ENCODE measurements around the gene RUSC1. TPM values are rescaled to one million over a fixed set of nuclear protein-coding genes. Genes with fewer than 3 reads are reported as not detected.

Gene RUSC1, protein sequence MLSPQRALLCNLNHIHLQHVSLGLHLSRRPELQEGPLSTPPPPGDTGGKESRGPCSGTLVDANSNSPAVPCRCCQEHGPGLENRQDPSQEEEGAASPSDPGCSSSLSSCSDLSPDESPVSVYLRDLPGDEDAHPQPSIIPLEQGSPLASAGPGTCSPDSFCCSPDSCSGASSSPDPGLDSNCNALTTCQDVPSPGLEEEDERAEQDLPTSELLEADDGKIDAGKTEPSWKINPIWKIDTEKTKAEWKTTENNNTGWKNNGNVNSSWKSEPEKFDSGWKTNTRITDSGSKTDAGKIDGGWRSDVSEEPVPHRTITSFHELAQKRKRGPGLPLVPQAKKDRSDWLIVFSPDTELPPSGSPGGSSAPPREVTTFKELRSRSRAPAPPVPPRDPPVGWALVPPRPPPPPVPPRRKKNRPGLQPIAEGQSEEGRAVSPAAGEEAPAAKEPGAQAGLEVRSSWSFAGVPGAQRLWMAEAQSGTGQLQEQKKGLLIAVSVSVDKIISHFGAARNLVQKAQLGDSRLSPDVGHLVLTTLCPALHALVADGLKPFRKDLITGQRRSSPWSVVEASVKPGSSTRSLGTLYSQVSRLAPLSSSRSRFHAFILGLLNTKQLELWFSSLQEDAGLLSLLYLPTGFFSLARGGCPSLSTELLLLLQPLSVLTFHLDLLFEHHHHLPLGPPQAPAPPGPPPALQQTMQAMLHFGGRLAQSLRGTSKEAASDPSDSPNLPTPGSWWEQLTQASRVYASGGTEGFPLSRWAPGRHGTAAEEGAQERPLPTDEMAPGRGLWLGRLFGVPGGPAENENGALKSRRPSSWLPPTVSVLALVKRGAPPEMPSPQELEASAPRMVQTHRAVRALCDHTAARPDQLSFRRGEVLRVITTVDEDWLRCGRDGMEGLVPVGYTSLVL
- 23.4 and 35.5 TPM in 2 replicates for total RNA-seq

DNA sequence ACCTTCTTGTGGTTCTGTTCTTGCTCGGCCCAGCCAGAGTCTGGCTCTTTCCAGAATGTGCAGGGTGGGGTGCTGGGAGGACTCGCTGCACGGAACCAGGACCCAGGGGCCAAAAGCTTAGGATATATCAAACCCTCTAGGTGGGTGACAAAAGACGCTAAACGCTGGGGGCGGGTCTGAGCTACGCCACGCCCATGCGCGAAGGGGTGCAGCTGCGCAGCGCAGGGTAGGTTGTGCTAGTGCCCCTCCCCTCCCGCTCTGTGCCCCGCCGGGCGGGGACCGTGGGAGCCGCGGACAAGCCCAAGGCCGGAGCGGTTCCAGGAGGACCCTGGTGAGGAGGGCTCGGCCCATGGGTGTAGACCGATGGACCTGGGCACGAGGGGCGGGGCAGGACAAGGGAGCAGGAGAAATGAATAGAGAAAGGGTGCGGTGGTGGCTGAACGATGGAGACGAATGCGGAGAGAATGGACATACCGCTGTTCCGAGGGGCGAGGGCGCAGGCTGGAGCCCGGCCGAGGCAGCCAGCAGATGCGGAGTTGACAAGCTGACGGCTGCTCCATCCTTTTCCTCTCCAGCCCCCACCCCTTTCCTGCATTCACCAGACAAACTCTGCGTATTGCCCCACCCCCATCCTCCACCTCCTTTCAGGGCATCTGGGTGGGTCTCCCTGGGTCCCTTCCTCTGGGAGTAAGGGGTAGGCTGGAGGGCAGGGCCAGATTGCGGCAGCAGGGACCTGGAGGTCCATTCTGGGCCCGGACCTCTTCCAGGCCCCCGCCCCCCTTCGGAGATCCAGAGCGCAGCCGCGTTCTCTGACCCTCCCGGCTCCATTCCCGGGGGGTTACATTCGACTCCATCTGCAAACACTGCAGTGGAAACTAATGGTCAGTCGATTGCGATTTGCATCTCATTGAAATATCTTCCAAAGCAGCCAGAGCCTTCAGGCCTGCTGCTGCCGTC is at the start of gene RUSC1:
Gene RUSC1 (plus strand): TSS at position 234 of the 957 bp plus-strand sequence. CDS start 880 bp downstream, outside the sequence.

DNA sequence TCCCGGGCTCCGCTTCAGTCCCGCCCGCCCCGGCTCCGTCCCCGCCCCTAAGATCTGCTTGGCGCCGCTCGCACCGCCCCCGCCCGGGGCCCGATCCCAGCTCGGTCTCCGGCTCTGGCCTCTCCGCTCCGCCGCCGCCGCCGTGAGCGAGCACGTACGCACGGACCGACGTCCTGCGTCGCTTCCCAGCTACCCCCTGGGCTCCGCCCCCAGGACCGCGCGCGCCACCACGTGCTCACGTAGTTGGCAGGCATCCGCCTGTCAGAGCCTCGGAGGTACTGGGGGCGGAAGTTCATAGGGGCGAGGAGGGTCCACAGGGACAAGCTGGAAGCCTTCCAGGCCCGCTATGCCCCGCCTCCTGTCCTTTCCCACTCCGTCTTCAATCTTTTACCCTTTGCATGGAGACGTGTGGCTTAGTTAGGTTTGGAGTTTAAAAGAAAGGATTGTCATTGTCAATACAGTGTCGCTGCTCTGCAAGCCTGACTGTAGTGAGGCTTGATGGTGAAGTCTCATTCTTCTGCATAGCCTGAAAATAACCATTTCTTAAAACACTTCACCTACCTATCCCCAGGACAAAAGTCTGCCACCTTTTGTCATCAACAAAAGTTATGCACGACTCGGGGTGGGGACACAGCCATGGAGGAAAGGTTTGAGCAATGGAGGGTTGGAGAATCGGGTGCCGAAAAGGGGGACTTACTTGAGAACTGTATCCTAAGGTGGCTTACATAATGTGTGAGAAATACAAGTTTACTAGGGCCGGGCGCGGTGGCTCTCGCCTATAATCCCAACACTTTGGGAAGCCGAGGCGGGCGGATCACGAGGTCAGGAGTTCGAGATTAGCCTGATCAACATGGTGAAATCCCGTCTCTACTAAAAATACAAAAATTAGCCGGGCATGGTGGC is 47.1 kb upstream of the RUSC1 start, which contains the start of gene CLK2:
Gene CLK2 (minus strand): TSS at position 162 of the 903 bp plus-strand sequence. CDS start 2,527 bp downstream, outside the sequence.

DNA sequence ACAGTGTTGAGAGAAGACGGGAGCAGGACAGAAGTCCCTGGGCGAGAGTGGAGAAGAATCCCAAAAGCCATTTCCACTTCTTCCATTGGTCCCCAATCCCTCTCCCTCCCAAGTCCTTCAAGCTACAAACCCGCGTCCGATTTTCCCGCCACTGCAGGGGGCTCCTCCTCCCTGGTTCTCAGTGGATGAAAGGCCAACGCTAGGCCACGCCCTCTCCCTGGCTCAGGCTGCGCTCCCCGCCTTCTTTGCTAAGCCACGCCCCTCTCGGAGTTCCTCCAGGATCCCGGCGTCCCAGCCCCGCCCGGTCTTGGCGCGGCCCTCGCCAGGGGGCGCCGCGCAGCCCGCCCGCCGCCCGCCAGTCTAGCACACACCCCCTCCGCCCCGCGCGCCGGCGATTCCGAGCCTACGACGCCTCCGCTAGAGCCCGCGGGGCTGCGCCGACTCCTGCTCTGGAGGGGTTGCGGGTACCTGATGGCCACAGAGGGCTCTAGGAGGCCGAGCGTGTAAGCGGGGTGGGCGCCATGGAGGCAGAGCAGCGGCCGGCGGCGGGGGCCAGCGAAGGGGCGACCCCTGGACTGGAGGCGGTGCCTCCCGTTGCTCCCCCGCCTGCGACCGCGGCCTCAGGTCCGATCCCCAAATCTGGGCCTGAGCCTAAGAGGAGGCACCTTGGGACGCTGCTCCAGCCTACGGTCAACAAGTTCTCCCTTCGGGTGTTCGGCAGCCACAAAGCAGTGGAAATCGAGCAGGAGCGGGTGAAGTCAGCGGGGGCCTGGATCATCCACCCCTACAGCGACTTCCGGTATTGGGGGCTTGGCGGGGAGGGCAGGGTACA is 43.4 kb upstream of the RUSC1 start, which contains the start of gene HCN3:
Gene HCN3 (plus strand): TSS at position 394 of the 832 bp plus-strand sequence. CDS start 128 bp downstream, at position 522.

DNA sequence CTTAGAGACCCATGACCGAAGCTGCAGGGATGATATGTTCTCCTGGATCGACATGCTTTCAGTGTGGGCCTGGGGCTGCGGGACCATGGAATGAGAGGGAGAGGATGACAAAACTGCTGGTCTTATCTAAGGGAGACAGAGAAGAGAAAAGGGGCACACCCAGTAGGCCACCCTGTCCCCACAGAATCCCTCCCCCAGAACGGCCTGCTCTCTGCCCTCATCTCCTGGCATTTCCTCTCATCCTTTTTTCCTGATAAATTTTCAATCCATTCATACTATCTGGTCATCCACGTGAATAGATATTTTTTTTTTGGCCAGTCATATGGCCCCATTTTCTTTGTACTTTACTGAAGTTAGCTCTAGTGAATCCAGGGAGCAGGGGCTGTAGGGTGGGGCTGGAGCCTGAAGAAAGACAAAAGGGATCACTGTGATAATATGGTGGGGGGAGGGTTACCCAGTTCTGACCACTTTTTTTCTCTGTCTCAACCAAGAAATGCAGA is 19.3 kb upstream of the RUSC1 start, which contains the start of gene PKLR:
Gene PKLR (minus strand): TSS at position 97 of the 500 bp plus-strand sequence. CDS start 43 bp downstream, at position 54.

DNA sequence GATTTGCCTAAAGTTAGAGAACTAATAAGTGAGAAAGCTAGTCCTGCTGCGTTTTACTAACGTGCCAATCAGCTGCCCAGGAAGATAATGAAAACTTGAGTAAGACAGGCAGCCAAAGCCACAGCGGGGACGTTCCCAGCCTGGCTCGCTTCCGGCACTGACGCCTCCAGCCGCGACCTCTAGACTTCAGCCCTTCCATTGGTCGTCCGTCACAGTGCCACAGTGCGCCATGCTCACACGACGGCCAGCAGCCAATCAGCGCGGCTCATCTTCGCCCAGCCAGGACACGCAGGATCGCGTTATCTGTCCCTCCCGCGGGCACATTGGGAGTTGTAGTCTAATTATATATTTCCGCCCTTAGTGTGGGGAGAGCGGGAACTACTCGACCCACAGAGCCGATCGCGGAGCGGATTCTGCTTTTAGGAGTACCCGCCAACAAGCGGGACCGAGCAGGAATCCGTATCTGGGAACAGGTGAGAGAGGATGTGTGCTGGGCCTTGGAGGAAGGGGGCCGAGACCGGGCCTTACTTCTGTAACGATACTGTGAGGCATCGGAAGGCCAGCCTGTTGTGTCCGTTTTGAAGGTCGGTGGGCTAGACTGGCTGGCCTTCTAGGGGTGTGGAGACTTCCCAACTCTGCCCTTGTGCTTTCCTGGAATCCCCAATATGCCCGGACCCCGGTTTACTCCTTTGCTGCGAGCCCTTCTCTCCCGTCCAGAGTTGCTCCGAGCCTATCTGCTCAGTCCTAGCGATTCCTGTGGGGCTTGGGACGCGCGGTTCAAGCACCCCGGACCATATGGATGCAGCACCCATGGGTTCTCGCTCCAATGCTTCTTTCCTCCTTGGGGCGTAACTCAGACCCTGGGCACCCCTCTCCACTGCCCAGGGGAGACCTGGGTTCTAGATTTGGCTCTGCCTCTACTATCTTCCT is 11.9 kb upstream of the RUSC1 start, which contains the start of gene FDPS:
Gene FDPS (plus strand): TSS at position 374 of the 930 bp plus-strand sequence. CDS start 924 bp downstream, outside the sequence.

Other genes with a start within 250 kb of the RUSC1 start
- 0.53 and 0.58 TPM in 2 replicates for gene EFNA3, start 242.1 kb upstream of the RUSC1 start, total RNA-seq
- not detected in 2 replicates for gene EFNA1, start 193.0 kb upstream of the RUSC1 start, total RNA-seq
- gene SLC50A1, start 185.0 kb upstream of the RUSC1 start, total RNA-seq, result 78.3 and 119 TPM in 2 replicates
- 218 and 219 TPM in 2 replicates for gene DPM3, start 180.4 kb upstream of the RUSC1 start, total RNA-seq
- gene KRTCAP2, start 147.6 kb upstream of the RUSC1 start, total RNA-seq, result 192 and 276 TPM in 2 replicates
- 3.7 and 5.8 TPM in 2 replicates for gene TRIM46, start 147.0 kb upstream of the RUSC1 start, total RNA-seq
- 19.0 and 21.3 TPM in 2 replicates for gene THBS3, start 113.0 kb upstream of the RUSC1 start, total RNA-seq
- gene MTX1, start 112.2 kb upstream of the RUSC1 start, total RNA-seq, result 105 and 129 TPM in 2 replicates
- 17.9 and 21.0 TPM in 2 replicates for gene ENTREP3, start 65.4 kb upstream of the RUSC1 start, total RNA-seq
- 92.3 and 114 TPM in 2 replicates for gene SCAMP3, start 58.5 kb upstream of the RUSC1 start, total RNA-seq
- 18.2 and 24.1 TPM in 2 replicates for gene CLK2, start 47.4 kb upstream of the RUSC1 start, total RNA-seq
- gene HCN3, start 43.4 kb upstream of the RUSC1 start, total RNA-seq, result under 0.01 and 1.2 TPM in 2 replicates
- not detected in 2 replicates for gene PKLR, start 19.5 kb upstream of the RUSC1 start, total RNA-seq
- 1,079 and 1,092 TPM in 2 replicates for gene FDPS, start 12.0 kb upstream of the RUSC1 start, total RNA-seq
- 10.7 and 17.0 TPM in 2 replicates for gene ASH1L, start 241.9 kb downstream of the RUSC1 start, total RNA-seq

Measured in myometrial cell (primary cell).